Measurements from ENCODE around the gene MGAT4C.
"Not testable (repeated sequence)": the region's sequence is repeated elsewhere in the genome, so short reads cannot be mapped to it uniquely, and the experiment has no call there.

Gene MGAT4C

GRCh38 chr12:86256163-86256562 lies at the start of gene MGAT4C:
Gene MGAT4C (minus strand): TSS chr12:86256391.
- no peak for FAIRE-seq

GRCh38 chr12:86296396-86296795 lies 40.2 kb upstream of the MGAT4C start:
- not testable (repeated sequence) for FAIRE-seq

- no peak for FAIRE-seq
Measured at GRCh38 chr12:86293682-86294240, 37.6 kb upstream of the MGAT4C start.

GRCh38 chr12:86292480-86292879 lies 36.3 kb upstream of the MGAT4C start:
- no peak for FAIRE-seq

- FAIRE-seq, result no peak
Measured at GRCh38 chr12:86290615-86291014, 34.4 kb upstream of the MGAT4C start.

GRCh38 chr12:86286119-86286518 lies 29.9 kb upstream of the MGAT4C start:
- FAIRE-seq, result no peak

GRCh38 chr12:86283620-86284019 lies 27.4 kb upstream of the MGAT4C start:
- no peak for FAIRE-seq

- no peak for FAIRE-seq
Measured at GRCh38 chr12:86275356-86275755, 19.2 kb upstream of the MGAT4C start.

- no peak for FAIRE-seq
Measured at GRCh38 chr12:86265329-86265695, 9.1 kb upstream of the MGAT4C start.

- no peak for FAIRE-seq
Measured at GRCh38 chr12:86264451-86265328, 8.5 kb upstream of the MGAT4C start.

- FAIRE-seq, result no peak
Measured at GRCh38 chr12:86261578-86261977, 5.4 kb upstream of the MGAT4C start.

GRCh38 chr12:86261142-86261541 lies 5.0 kb upstream of the MGAT4C start:
- no peak for FAIRE-seq

- no peak for FAIRE-seq
Measured at GRCh38 chr12:86260183-86260582, 4.0 kb upstream of the MGAT4C start.

GRCh38 chr12:86257134-86257533 lies 943 bp upstream of the MGAT4C start:
- FAIRE-seq, result no peak

GRCh38 chr12:86254399-86255107 lies 1.6 kb downstream of the MGAT4C start:
- no peak for FAIRE-seq

- FAIRE-seq, result no peak
Measured at GRCh38 chr12:86249851-86250250, 6.3 kb downstream of the MGAT4C start.

- FAIRE-seq, result no peak
Measured at GRCh38 chr12:86249276-86249675, 6.9 kb downstream of the MGAT4C start.

- no peak for FAIRE-seq
Measured at GRCh38 chr12:86247871-86248270, 8.3 kb downstream of the MGAT4C start.

GRCh38 chr12:86241600-86241999 lies 14.6 kb downstream of the MGAT4C start:
- FAIRE-seq, result no peak

GRCh38 chr12:86234316-86234855 lies 21.8 kb downstream of the MGAT4C start:
- FAIRE-seq, result no peak

- FAIRE-seq, result no peak
Measured at GRCh38 chr12:86233126-86233525, 23.1 kb downstream of the MGAT4C start.

GRCh38 chr12:86230516-86231146 lies 25.6 kb downstream of the MGAT4C start:
- no peak for FAIRE-seq

- no peak for FAIRE-seq
Measured at GRCh38 chr12:86229772-86230171, 26.4 kb downstream of the MGAT4C start.
